GM19455 (cell line): ENCODE measurements around the gene STEAP4.

ENCODE experiments used
- ATAC-seq: cut with Tn5 transposase; IDR thresholded peaks from one replicate; pipeline ENCODE4 v1.9.1; 2021; ENCODE audit not compliant: unreplicated experiment

The STEAP4 gene

GRCh38 chr7:88314061-88314491 lies 7.4 kb upstream of the STEAP4 start:
- ATAC-seq = no peak

- no peak for ATAC-seq
These were observed 5.5 kb upstream of the STEAP4 start for GRCh38 chr7:88312061-88312663.

- ATAC-seq = no peak
These were observed 5.0 kb upstream of the STEAP4 start for GRCh38 chr7:88311675-88312036.

GRCh38 chr7:88310956-88311674 lies 4.4 kb upstream of the STEAP4 start:
- ATAC-seq = no peak

- ATAC-seq = no peak
These were observed 3.1 kb upstream of the STEAP4 start for GRCh38 chr7:88309819-88310218.

GRCh38 chr7:88307823-88308222 lies 1.1 kb upstream of the STEAP4 start:
- ATAC-seq = no peak

- no peak for ATAC-seq
These were observed 718 bp upstream of the STEAP4 start for GRCh38 chr7:88307412-88307811.

- ATAC-seq = no peak
These were observed 1.6 kb downstream of the STEAP4 start for GRCh38 chr7:88305044-88305443.

- ATAC-seq = no peak
These were observed 4.2 kb downstream of the STEAP4 start for GRCh38 chr7:88302486-88302885.

GRCh38 chr7:88301924-88302323 lies 4.8 kb downstream of the STEAP4 start:
- ATAC-seq = no peak

- no peak for ATAC-seq
These were observed 6.2 kb downstream of the STEAP4 start for GRCh38 chr7:88300401-88300945.

GRCh38 chr7:88299126-88299525 lies 7.6 kb downstream of the STEAP4 start:
- ATAC-seq = no peak

GRCh38 chr7:88293866-88294265 lies 12.8 kb downstream of the STEAP4 start:
- ATAC-seq = no peak

GRCh38 chr7:88291398-88292173 lies 15.1 kb downstream of the STEAP4 start:
- ATAC-seq = no peak

GRCh38 chr7:88290491-88290890 lies 16.2 kb downstream of the STEAP4 start:
- no peak for ATAC-seq

- no peak for ATAC-seq
These were observed 17.1 kb downstream of the STEAP4 start for GRCh38 chr7:88289564-88290025.

- no peak for ATAC-seq
These were observed 24.9 kb downstream of the STEAP4 start for GRCh38 chr7:88281749-88282148.

GRCh38 chr7:88280801-88281200 lies 25.9 kb downstream of the STEAP4 start:
- no peak for ATAC-seq

- no peak for ATAC-seq
These were observed 27.4 kb downstream of the STEAP4 start for GRCh38 chr7:88279323-88279722.

- no peak for ATAC-seq
These were observed 27.8 kb downstream of the STEAP4 start for GRCh38 chr7:88278881-88279280.

- ATAC-seq = no peak
These were observed 30.0 kb downstream of the STEAP4 start for GRCh38 chr7:88276605-88277153.
